ENCODE results near the gene DNAH7. TPM values are rescaled to one million over a fixed set of nuclear protein-coding genes. Genes with fewer than 3 reads are reported as not detected.

Gene DNAH7
- total and polyA plus RNA-seq, 9 of the 15 experiments (the other 6 are each of a cell fraction or from before 2014, with no cell fraction given), result 0.03 to 0.42 (median 0.18) TPM

- TF ChIP-seq, protein P1, sequence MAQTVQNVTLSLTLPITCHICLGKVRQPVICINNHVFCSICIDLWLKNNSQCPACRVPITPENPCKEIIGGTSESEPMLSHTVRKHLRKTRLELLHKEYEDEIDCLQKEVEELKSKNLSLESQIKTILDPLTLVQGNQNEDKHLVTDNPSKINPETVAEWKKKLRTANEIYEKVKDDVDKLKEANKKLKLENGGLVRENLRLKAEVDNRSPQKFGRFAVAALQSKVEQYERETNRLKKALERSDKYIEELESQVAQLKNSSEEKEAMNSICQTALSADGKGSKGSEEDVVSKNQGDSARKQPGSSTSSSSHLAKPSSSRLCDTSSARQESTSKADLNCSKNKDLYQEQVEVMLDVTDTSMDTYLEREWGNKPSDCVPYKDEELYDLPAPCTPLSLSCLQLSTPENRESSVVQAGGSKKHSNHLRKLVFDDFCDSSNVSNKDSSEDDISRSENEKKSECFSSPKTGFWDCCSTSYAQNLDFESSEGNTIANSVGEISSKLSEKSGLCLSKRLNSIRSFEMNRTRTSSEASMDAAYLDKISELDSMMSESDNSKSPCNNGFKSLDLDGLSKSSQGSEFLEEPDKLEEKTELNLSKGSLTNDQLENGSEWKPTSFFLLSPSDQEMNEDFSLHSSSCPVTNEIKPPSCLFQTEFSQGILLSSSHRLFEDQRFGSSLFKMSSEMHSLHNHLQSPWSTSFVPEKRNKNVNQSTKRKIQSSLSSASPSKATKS (CRISPR knock-in tag; IDR thresholded peaks at IDR 0.05), result no peak
- TF ChIP-seq ZNF589 (CRISPR knock-in tag; IDR thresholded peaks at IDR 0.05; ENCODE audit: low read depth) (no peak), HNRNPK (IDR thresholded peaks at IDR 0.05; ENCODE audit: low read depth, low read length, poor library complexity, severe bottlenecking) (no peak), TAF7 (tag; IDR thresholded peaks at IDR 0.05) (no peak), STAT5A (IDR thresholded peaks at IDR 0.05; ENCODE audit: borderline replicate concordance, low read length) (no peak)
Measured at GRCh38 chr2:195805283-195805976, 263.2 kb downstream of the DNAH7 start (continued).

DNA sequence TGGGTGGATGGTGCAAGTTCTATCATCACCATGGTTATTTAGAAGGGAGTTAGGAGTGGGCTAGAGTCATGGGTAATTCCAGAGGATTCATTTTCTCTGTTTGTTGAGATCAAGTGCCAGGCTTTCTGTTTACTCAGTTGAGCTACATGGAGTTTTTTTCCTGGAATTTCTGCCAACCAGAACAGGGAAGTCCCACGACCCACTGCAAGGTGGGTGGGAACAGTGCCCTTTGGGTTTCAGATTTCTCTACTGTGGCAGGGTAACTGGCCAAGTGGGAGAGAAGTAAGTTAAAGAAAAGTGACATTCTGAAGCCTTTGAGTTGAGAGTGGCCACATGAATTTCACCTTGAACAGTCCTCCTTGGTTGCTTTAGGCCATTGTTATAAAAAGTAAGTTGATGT is 272.8 kb downstream of the DNAH7 start:
- FAIRE-seq (no peak), ATAC-seq (no peak), DNase-seq (ENCODE audit: extremely low read depth in 1 of 4, low spot score in 3 of 4) (no peak)
- Histone ChIP-seq H3K9ac (ENCODE audit: insufficient read depth in 1 of 2, low read depth in 2 of 2, low read length in 2 of 2) (no peak overlapping the region), H2AFZ (ENCODE audit: low read depth, low read length) (no peak overlapping the region), H3K4me1 (replicated peaks in 1 of 2; ENCODE audit: control insufficient read depth in 2 of 2, insufficient read depth in 2 of 2, low read length in 2 of 2) (no peaks in the 10 kb centered on the region), H4K20me1 (replicated peaks; ENCODE audit: control insufficient read depth, insufficient read depth, low read length) (no peaks in the 10 kb centered on the region), H3K36me3 (ENCODE audit: control insufficient read depth, insufficient read depth, low read length) (no peaks in the 10 kb centered on the region), H3K79me2 (ENCODE audit: control insufficient read depth, insufficient read depth, low read length) (no peaks in the 10 kb centered on the region), H3K27me3 (ENCODE audit: control insufficient read depth in 2 of 2, insufficient read depth in 2 of 2, low read length in 2 of 2) (no peaks in the 10 kb centered on the region), H3K27ac (ENCODE audit: extremely low read depth, low read depth, low read length) (no peak overlapping the region), H3K4me2 (ENCODE audit: insufficient read depth, low read length) (no peak overlapping the region), H3K9me3 (replicated peaks; ENCODE audit: control insufficient read depth, insufficient read depth, low read depth, low read length) (no peaks in the 10 kb centered on the region), H3K4me3 (no peak overlapping the region), H3K9me1 (ENCODE audit: control insufficient read depth, insufficient read depth, low read length) (no peaks in the 10 kb centered on the region)
- TF ChIP-seq MTF1 (CRISPR knock-in tag; IDR thresholded peaks at IDR 0.05; ENCODE audit: borderline replicate concordance) (no peak), ZNF324 (CRISPR knock-in tag; IDR thresholded peaks at IDR 0.05) (no peak), KDM2B (CRISPR knock-in tag; IDR thresholded peaks at IDR 0.05) (no peak), STAT5B (CRISPR knock-in tag; IDR thresholded peaks at IDR 0.05) (no peak), POLR2AphosphoS2 (IDR thresholded peaks at IDR 0.05; ENCODE audit: low read length) (no peak)
- intact Hi-C loops (cut with micrococcal nuclease), result no loop called here
- no TSS peak for BruUV-seq (replicated peaks)
- 14% methylated on average over 1 of the region's 1 CpG for WGBS (ENCODE audit: insufficient coverage, low coverage, missing lambda C conversion rate)
- in situ Hi-C loops (cut with MboI), result no loop called here
- CTCF ChIA-PET (ENCODE audit: low intra/inter-chr PET ratio), result no interaction called here
- POLR2A ChIA-PET, result no interaction called here

Data from K562 (cell line).